SK-N-SH treated with all-trans-retinoic acid at 6 μM for 48 hours (cell line): ENCODE data around the gene PDHB.
A peak's percentile ranks its signal among the peaks of the same experiment; 100 is the strongest.

ENCODE experiments used
- ESRRG ChIP-seq: fragments of 250-450 bp; sonication (Bioruptor Pico); IDR thresholded peaks from 2 replicates; pipeline ENCODE4 v1.6.1; 2021; ENCODE audit warnings: mild to moderate bottlenecking
- PATZ1 ChIP-seq: fragments of 250-450 bp; sonication (Bioruptor Pico); IDR thresholded peaks from 2 replicates; pipeline ENCODE4 v1.8.0; 2020; ENCODE audit warnings: mild to moderate bottlenecking, moderate library complexity, borderline replicate concordance
- ZFP3 ChIP-seq: fragments of 250-450 bp; sonication (Bioruptor Pico); IDR thresholded peaks from 2 replicates; pipeline ENCODE4 v1.5.0; 2020; ENCODE audit warnings: mild to moderate bottlenecking, moderate library complexity
- ZFP30 ChIP-seq: fragments of 450-650 bp; formaldehyde crosslinking; IDR thresholded peaks from 2 replicates; pipeline ENCODE4 v1.5.0; 2022; ENCODE audit warnings: mild to moderate bottlenecking, moderate library complexity

DNA sequence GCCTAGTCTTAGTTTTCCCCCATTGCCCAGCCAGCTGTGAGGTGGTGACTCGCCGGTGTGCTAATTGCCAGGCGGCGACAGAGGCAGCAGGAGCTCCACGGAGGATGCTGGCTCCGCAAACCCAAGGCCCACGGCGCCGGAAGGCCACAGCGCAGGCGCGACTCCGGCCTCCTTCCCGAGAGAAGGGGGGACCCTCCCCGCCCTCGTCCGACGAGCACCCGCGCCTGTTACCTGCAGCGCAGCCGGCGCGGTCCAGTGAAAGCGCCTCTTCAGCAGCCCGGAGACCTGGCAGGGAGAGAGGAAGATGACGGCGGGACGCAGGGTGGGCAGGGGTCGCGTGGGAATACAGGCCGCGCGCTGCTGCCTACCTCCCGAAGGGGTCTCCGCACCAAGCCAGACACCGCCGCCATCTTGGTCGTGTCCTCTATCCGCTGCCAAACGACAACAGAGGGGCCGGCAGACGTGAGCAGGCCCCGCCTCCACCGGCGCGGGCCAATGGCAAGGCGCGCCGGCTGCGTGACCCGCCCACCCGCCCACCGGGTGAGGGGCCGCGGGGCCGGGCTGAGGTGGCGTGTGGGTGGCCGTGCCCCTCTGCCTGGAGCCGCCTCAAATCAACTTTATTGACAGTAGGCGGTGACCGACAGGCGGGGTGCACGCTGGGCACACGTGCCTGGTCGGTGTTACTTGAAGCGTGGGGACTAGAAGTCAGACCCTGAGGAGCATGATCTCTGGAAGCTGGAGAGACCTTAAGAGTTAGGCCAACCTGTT is at the start of gene PDHB:
- TF ChIP-seq ESRRG (CRISPR knock-in tag) (no peak), ZFP30 (CRISPR knock-in tag) (no peak), ZFP3 (CRISPR knock-in tag) (0 out of 2 replicates have a peak, but pooled peaks have one; percentile 27), PATZ1 (CRISPR knock-in tag) (no peak)
